Tibial nerve (tissue), 3 donors: ENCODE results near the gene AFAP1.

Experiments used
- POLR2A ChIP-seq, 2 donors: fragments of 450-650 bp; IDR thresholded peaks; one replicate each; pipeline ENCODE4 v1.6.1; 2017; ENCODE audit warnings: antibody characterized with exemption in 2 of 2, mild to moderate bottlenecking in 2 of 2, moderate library complexity in 2 of 2
- TF ChIP-seq, protein P1 (sequence below), 5 experiments: fragments of 200-600 bp in 3 of 5; fragments of 450-650 bp in 2 of 5; sonication (generic) in 3 of 5; IDR thresholded peaks; one replicate each; pipeline ENCODE4 v1.5.1; 2016 to 2019; ENCODE audit warnings: antibody characterized with exemption in 5 of 5, mild to moderate bottlenecking in 3 of 5, moderate library complexity in 2 of 5

DNA sequence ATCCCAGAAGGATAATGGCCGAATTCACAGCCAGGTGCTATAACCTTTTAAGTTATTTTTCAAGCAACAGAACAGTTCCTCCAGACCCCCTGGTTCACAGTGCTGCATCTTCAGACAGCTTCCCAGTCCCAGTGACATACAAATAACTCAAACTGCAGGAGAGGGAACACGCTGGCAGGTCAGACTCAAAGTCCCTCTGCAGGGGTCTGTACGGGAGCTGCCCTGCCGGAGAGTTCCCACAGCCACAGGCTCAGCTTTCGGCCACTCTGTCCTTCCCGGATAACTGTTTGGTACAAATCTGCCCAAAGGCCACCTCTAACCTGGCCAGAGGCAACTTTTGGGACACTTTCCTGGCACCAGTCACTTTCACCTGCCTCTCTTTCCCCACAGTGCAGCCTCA, 230.2 kb downstream of the AFAP1 start:
- no peak for TF ChIP-seq POLR2A (IDR thresholded peaks at IDR 0.05)
- TF ChIP-seq, protein P1, sequence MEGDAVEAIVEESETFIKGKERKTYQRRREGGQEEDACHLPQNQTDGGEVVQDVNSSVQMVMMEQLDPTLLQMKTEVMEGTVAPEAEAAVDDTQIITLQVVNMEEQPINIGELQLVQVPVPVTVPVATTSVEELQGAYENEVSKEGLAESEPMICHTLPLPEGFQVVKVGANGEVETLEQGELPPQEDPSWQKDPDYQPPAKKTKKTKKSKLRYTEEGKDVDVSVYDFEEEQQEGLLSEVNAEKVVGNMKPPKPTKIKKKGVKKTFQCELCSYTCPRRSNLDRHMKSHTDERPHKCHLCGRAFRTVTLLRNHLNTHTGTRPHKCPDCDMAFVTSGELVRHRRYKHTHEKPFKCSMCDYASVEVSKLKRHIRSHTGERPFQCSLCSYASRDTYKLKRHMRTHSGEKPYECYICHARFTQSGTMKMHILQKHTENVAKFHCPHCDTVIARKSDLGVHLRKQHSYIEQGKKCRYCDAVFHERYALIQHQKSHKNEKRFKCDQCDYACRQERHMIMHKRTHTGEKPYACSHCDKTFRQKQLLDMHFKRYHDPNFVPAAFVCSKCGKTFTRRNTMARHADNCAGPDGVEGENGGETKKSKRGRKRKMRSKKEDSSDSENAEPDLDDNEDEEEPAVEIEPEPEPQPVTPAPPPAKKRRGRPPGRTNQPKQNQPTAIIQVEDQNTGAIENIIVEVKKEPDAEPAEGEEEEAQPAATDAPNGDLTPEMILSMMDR (IDR thresholded peaks at IDR 0.05) = no peak
